ENCODE measurements around the gene ATRN.

- TF ChIP-seq ARNT (IDR thresholded peaks at IDR 0.05) (no peak), BHLHE40 (IDR thresholded peaks at IDR 0.05; ENCODE audit: borderline replicate concordance) (no peak), FOXA1 (IDR thresholded peaks at IDR 0.05) (no peak), FOXM1 (IDR thresholded peaks at IDR 0.05; ENCODE audit: borderline replicate concordance) (no peak), CTBP1 (IDR thresholded peaks at IDR 0.05; ENCODE audit: borderline replicate concordance) (no peak), ELF4 (IDR thresholded peaks at IDR 0.05) (no peak)
Observed at GRCh38 chr20:3539311-3540107, 68.7 kb downstream of the ATRN start.
